IPS-20b (cell line): Measurements from ENCODE around the gene TLE2.

ENCODE experiments used
- H3K27ac ChIP-seq: one replicate; pipeline ENCODE4 v1.5.1; 2013; ENCODE audit warnings: low read length
- H3K27me3 ChIP-seq: 2 replicates; pipeline ENCODE4 v1.6.1; 2013; ENCODE audit warnings: mild to moderate bottlenecking, low read length, inconsistent platforms; ENCODE audit not compliant: insufficient read depth
- H3K36me3 ChIP-seq: 2 replicates; pipeline ENCODE4 v1.6.1; 2013; ENCODE audit warnings: low read depth, mild to moderate bottlenecking, inconsistent platforms, low read length, moderate library complexity; ENCODE audit not compliant: insufficient read depth
- H3K4me1 ChIP-seq: 2 replicates; pipeline ENCODE4 v1.6.1; 2013; ENCODE audit warnings: mild to moderate bottlenecking, control low read depth, inconsistent platforms, low read length, moderate library complexity; ENCODE audit not compliant: insufficient read depth
- H3K4me3 ChIP-seq: 2 replicates; pipeline ENCODE4 v1.5.1; 2013; ENCODE audit warnings: mild to moderate bottlenecking, low read length, inconsistent platforms
- H3K9ac ChIP-seq: 2 replicates; pipeline ENCODE4 v1.6.1; 2013; ENCODE audit warnings: low read depth, mild to moderate bottlenecking, inconsistent platforms, low read length, moderate library complexity
- H3K9me3 ChIP-seq: 2 replicates; pipeline ENCODE4 v1.6.1; 2013; ENCODE audit warnings: mild to moderate bottlenecking, low read depth, low read length, inconsistent platforms; ENCODE audit not compliant: insufficient read depth

The TLE2 gene

DNA sequence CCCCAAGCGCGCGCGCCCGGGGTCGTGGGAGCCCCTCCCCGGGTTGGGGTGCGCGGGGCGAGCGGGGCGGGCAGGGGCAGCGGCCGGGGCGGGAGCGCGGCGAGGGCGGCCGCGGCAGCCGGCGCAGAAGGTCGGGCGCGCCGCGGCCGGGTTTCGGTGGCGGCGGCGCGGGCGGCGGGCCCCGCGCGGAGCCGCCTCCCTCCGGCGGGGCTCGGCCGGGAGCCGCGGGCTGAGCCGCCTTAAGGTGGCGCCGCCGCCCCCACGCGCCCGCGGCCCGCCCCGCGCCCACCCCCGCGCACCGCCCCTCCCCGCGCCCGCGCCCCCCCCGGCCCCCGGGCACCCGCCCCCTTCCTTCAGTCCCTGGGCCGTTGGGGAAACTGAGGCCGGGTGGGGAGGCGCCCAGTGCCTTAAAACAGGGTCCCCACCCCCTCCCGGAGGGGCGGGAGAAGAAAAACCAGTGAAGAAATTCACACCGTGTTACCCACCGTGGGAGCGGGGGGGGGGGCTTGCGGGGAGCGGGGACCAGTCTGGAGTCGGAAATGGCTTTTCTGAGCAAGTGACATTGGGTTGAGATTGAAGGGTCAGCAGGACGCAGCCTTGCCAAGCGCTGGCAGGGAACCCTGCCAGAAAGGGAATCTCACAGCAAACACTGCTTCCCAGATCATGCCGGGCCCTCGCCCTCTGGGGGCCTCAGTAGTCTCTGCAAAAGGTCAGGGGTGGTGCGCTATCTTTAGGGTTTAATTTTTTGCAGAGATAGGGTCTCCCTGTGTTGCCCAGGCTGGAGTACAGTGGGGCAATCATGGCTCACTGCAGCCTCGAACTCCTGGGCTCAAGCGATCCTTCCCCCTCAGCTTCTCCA lies at the start of gene TLE2:
TSS of gene TLE2 (minus strand) at position 216 of the 859 bp plus-strand sequence. CDS start 376 bp downstream, outside the sequence.
- H3K27ac ChIP-seq = no peak within 1 kb of the TSS
- no peaks in the 10 kb centered on the region for H3K36me3 ChIP-seq
- H3K4me3 ChIP-seq = peak within 1 kb of the TSS; percentile 60; the same call in 1 of the 2 replicates
- H3K9me3 ChIP-seq = peaks cover 4% of the 10 kb centered on the region; the same call in 1 of the 2 replicates
- no peak within 1 kb of the TSS for H3K9ac ChIP-seq
- H3K27me3 ChIP-seq = peaks cover 97% of the 10 kb centered on the region
- H3K4me1 ChIP-seq = peaks cover 7% of the 10 kb centered on the region

DNA sequence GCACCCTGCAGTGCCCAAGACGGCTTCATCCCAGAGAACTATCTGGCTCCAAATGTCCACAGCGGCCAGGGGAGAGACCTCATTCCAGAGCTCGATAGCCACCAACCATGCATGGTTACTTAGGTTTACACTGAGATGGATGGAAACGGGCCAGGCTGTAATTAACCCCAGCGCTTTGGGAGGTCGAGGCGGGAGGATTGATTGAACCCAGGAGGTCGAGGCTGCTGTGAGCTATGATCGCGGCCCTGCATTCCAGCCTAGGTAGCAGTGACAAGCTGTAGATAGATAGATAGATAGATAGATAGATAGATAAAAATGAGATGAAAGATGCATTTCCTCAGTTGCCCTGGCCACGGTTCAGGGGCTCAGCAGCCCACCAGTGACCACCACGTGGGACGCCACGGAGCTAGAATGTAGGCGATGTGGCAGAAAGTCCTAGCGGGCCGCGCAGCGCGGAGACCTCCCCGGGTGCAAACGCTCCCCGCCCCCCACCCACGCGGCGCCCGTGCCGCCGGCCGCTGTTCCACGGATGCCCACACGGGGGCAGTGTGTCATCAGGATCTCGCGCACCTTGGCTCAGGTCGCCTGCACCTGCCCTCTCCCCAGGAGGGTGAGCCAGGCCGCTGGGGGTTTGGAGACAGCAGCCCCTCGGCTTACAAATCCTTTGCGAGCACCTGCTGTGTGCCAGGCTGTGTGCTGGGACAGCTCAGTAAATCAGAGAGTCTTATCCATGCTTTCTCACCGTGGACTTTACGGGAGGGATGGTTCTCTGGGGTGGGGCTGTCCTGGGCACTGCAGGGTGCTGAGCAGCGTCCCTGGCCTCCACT lies 46.7 kb upstream of the TLE2 start:
- Histone ChIP-seq H3K36me3 (no peaks in the 10 kb centered on the region), H3K27me3 (peaks cover 11% of the 10 kb centered on the region), H3K9me3 (no peaks in the 10 kb centered on the region), H3K27ac (no peak overlapping the region), H3K4me3 (peak overlapping the region; percentile 37; the same call in 1 of the 2 replicates), H3K4me1 (no peaks in the 10 kb centered on the region), H3K9ac (no peak overlapping the region)

DNA sequence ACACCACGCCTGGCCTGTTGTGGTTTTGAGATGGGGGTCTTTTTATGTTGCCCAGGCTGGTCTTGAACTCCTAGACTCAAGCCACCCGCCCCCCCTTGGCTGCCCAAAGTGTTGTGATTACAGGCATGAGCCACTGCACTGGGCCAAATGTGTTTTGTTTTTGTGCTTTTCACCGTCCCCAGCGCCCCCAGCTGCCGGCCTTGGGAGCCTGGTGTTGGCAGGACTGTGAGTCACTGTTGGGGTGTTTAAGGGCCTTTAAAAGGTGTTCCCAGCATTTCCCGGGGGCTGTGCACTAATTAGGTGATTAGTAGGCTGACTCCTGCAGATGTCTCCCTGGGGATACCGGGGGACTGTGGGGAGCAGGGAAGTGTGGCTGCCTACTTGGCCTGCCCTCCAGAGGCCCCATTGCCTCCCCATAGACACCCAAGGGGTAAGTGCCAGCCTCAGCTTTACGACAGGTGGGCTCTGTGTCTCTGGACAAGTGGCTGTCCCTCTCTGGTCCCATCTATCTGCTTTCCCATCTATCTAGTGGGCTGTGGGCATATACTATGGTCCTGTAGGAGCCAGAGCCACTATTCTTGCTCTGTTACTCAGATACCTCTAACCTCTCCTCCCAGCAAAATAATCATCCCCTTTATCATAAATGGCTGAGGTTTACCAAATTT lies 45.0 kb upstream of the TLE2 start:
- Histone ChIP-seq H3K36me3 (no peaks in the 10 kb centered on the region), H3K27ac (no peak overlapping the region), H3K27me3 (peaks cover 11% of the 10 kb centered on the region), H3K4me3 (no peak overlapping the region), H3K9me3 (no peaks in the 10 kb centered on the region), H3K9ac (no peak overlapping the region), H3K4me1 (no peaks in the 10 kb centered on the region)

DNA sequence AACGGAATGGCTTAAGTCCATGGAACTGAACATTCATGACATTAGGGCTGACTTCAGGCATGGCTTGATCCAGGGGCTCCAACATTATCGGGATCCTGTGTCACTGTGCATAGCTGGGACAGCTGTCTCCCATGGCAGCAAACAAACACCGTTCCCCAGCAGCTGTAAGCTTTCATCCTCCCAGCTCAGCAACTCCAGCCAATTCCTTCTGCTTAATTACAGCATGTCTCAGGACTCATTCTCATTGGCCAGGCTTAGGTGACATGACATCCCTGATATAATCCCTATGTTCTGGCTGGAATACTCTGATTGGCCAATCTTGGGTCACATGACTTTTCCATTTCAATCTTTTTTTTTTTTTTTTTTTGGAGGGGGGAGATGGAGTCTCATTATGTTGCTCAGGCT lies 44.1 kb upstream of the TLE2 start:
- Histone ChIP-seq H3K27ac (no peak overlapping the region), H3K36me3 (no peaks in the 10 kb centered on the region), H3K9me3 (no peaks in the 10 kb centered on the region), H3K4me3 (no peak overlapping the region), H3K27me3 (peaks cover 11% of the 10 kb centered on the region), H3K4me1 (no peaks in the 10 kb centered on the region), H3K9ac (no peak overlapping the region)

DNA sequence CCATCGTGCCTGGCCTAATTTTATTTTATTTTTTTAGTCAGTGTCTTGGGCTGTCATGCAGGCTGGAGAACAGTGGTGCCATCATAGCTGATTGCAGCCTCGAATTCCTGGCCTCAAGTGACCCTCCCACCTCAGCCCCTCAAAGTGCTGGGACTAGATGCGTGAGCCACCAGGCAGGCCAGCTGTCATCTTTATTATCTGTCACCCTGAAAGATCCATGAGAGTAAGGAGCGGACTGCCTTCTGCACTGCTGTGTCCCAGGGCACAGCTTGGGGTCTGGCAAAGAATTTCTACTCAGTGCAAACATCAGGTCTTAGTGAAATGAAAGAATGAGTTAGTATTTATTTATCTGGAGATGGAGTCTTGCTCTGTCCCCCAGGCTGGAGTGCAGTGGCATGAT lies 42.7 kb upstream of the TLE2 start:
- Histone ChIP-seq H3K36me3 (no peaks in the 10 kb centered on the region), H3K9me3 (no peaks in the 10 kb centered on the region), H3K27me3 (peaks cover 11% of the 10 kb centered on the region), H3K4me1 (no peaks in the 10 kb centered on the region), H3K27ac (no peak overlapping the region), H3K9ac (no peak overlapping the region), H3K4me3 (no peak overlapping the region)

DNA sequence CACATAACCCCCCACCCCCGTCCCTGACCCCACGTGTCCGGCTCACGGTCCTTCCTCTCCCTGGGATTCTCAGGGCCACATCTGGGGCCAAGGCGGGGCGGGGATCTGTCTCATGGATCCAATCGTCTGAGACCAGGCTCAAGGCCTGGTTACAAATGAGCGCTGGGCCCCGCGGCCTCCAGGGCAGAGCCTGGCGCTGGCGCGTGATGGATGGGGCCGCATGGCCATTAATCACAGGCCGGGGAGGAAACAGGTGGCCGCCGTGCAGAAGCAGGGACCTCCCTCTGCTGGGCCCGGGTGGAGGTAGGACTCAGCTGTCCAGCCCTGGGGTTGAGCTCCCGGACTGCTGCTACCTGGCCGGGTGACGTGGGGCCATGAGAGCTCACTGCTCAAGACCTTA lies 39.0 kb upstream of the TLE2 start:
- Histone ChIP-seq H3K9me3 (no peaks in the 10 kb centered on the region), H3K27ac (no peak overlapping the region), H3K4me3 (no peak overlapping the region), H3K36me3 (no peaks in the 10 kb centered on the region), H3K9ac (no peak overlapping the region), H3K4me1 (no peaks in the 10 kb centered on the region), H3K27me3 (peaks cover 2% of the 10 kb centered on the region)

DNA sequence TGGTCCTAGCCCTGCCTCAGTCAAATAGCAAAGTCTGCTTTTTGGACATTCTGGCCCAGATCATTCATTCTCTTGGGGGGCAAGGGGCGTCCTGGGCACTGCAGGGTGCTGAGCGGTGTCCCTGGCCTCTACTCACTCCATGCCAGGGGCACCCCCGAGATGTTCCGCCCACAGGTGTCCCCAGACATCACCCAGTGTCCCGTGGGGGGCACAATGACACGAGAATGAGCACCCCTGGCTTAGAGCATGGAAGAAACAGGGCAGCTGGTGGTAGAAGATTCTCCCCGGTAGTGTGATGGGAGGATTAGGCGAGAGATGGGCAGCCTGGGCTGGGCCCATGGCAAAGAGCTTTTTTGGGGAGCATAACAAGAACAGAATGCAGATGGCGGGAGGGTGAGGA lies 38.5 kb upstream of the TLE2 start:
- Histone ChIP-seq H3K9ac (no peak overlapping the region), H3K27me3 (peaks cover 6% of the 10 kb centered on the region), H3K27ac (no peak overlapping the region), H3K36me3 (no peaks in the 10 kb centered on the region), H3K4me3 (no peak overlapping the region), H3K9me3 (no peaks in the 10 kb centered on the region), H3K4me1 (no peaks in the 10 kb centered on the region)

DNA sequence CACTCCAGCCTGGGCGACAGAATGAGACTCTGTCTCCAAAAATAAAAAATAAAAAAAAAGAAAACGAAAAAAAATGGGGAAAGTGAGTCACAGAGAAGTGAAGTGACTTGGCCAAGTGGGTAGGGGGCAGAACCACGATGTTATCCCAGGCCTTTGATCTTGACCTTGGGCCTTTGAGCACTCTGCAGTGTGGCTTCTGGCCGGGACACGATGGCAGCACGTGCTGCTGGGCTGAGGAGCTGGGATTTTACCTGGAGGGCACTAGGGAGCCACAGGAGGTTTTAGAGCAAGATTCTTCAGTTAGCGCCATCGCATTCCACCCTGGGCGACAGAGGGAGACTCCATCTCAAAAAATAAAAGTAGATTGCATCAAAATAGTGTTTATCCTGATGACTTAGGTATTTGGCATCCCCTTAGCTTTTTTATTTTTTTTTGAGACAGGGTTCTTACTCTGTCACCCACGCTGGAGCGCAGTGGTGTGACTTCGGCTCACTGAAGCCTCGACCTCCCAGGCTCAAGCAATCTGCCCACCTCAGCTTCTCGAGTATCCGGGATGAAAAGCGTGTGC lies 37.5 kb upstream of the TLE2 start:
- no peak overlapping the region for H3K4me3 ChIP-seq
- peaks cover 6% of the 10 kb centered on the region for H3K27me3 ChIP-seq
- no peaks in the 10 kb centered on the region for H3K4me1 ChIP-seq
- no peaks in the 10 kb centered on the region for H3K9me3 ChIP-seq
- H3K36me3 ChIP-seq = no peaks in the 10 kb centered on the region
- no peak overlapping the region for H3K9ac ChIP-seq
- no peak overlapping the region for H3K27ac ChIP-seq

DNA sequence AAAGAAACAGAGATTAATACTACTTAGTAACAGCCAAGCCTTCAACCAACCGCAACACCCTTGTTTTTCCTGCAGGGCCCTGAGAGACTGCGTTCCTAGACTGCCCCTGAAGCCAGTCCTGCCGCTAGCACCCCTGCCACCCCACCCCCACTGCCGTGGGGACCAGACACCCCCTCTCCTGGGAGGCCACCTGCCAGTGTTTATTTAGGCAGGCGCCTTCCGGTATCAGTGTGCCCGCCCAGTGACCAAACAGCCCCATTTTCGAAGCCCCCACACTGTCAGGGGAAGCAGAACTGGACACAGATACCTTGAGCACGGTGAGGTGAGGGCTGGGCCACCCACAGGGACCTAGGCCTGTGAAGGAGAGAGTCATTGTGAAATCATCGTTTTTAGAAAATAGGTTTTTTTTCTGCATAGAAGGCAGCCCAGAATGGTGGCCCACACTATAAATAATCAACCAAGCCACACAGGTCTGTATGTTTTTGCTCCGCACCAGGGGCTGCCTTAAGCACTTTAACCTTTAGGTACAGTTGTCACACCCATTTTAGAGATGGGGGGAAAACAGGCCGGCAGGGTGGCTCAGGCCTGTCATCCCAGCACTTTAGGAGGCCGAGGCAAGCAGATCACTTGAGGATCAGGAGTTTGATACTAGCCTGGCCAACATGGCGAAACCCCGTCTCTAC lies 36.7 kb upstream of the TLE2 start:
- Histone ChIP-seq H3K27me3 (peaks cover 6% of the 10 kb centered on the region), H3K4me3 (no peak overlapping the region), H3K9ac (no peak overlapping the region), H3K9me3 (no peaks in the 10 kb centered on the region), H3K36me3 (no peaks in the 10 kb centered on the region), H3K27ac (no peak overlapping the region), H3K4me1 (no peaks in the 10 kb centered on the region)

DNA sequence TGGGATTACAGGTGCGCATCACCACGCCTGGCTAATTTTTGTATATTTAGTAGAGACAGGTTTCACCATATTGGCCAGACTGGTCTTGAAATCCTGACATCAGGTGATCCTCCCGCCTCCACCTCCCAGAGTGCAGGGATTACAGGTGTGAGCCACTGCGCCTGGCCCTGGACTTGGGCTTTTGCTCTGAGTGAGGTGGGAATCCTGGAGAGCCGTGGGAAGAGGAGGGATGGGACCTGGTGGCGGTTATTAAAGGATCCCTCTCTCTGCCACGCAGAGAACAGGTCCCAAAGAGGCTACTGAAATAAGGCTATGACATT lies 34.9 kb upstream of the TLE2 start:
- Histone ChIP-seq H3K9me3 (no peaks in the 10 kb centered on the region), H3K27ac (no peak overlapping the region), H3K4me1 (no peaks in the 10 kb centered on the region), H3K27me3 (peaks cover 6% of the 10 kb centered on the region), H3K4me3 (no peak overlapping the region), H3K9ac (no peak overlapping the region), H3K36me3 (peaks cover 7% of the 10 kb centered on the region)
